Measurements from ENCODE around the gene TOMM70.

GRCh38 chr3:100413613-100414012 lies 12.7 kb upstream of the TOMM70 start:
- TF ChIP-seq CTCF (IDR thresholded peaks at IDR 0.05) (no peak), POLR2A (IDR thresholded peaks at IDR 0.05) (no peak), POLR2AphosphoS5 (IDR thresholded peaks at IDR 0.05) (no peak), EP300 (IDR thresholded peaks at IDR 0.05) (no peak)
